ENCODE results near the gene PHTF2. TPM values are rescaled to one million over a fixed set of nuclear protein-coding genes. Genes with fewer than 3 reads are reported as not detected.

Gene PHTF2
- polyA plus RNA-seq, 1 donor (not counting 4 experiments of a cell fraction or from before 2014, with no cell fraction given) = 24.1 TPM

GRCh38 chr7:77878500-77878899 lies 79.9 kb downstream of the PHTF2 start:
- H3K9me1 ChIP-seq (ENCODE audit: control insufficient read depth, extremely low read depth, insufficient read depth, low read length) = no peaks in the 10 kb centered on the region
- DNase-seq (ENCODE audit: low read depth, low spot score) = no peak
- dilution Hi-C loops (cut with MboI; ENCODE audit: extremely low pct_ligation_motif_present, low sequenced_read_pairs) = no loop called here
- no peaks in the 10 kb centered on the region for H3K9me3 ChIP-seq (ENCODE audit: control insufficient read depth, low read depth, low read length)
- no peak for FAIRE-seq
- H3K4me1 ChIP-seq (ENCODE audit: control insufficient read depth, extremely low read depth, insufficient read depth, low read length) = no peaks in the 10 kb centered on the region
- TF ChIP-seq, protein P1, sequence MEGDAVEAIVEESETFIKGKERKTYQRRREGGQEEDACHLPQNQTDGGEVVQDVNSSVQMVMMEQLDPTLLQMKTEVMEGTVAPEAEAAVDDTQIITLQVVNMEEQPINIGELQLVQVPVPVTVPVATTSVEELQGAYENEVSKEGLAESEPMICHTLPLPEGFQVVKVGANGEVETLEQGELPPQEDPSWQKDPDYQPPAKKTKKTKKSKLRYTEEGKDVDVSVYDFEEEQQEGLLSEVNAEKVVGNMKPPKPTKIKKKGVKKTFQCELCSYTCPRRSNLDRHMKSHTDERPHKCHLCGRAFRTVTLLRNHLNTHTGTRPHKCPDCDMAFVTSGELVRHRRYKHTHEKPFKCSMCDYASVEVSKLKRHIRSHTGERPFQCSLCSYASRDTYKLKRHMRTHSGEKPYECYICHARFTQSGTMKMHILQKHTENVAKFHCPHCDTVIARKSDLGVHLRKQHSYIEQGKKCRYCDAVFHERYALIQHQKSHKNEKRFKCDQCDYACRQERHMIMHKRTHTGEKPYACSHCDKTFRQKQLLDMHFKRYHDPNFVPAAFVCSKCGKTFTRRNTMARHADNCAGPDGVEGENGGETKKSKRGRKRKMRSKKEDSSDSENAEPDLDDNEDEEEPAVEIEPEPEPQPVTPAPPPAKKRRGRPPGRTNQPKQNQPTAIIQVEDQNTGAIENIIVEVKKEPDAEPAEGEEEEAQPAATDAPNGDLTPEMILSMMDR (optimal IDR thresholded peaks at IDR 0.05 in 1 of 3, IDR thresholded peaks at IDR 0.05 in 1 of 3, conservative IDR thresholded peaks at IDR 0.05 in 1 of 3; ENCODE audit: extremely low read depth in 1 of 3, insufficient read depth in 2 of 3, low read length in 3 of 3) = no peak
- no peak for TF ChIP-seq EZH2 (IDR thresholded peaks at IDR 0.05; ENCODE audit: low read length)
- H3K36me3 ChIP-seq (ENCODE audit: control insufficient read depth in 2 of 2, extremely low read depth in 1 of 2, insufficient read depth in 2 of 2, low read length in 2 of 2) = no peaks in the 10 kb centered on the region
- no peaks in the 10 kb centered on the region for H4K20me1 ChIP-seq (ENCODE audit: control insufficient read depth, extremely low read depth, insufficient read depth, low read length)
- no peak overlapping the region for H3K27ac ChIP-seq (ENCODE audit: control insufficient read depth, insufficient read depth, low read length)
- no peak overlapping the region for H3K4me3 ChIP-seq (ENCODE audit: control insufficient read depth in 2 of 3, extremely low read depth in 1 of 3, insufficient read depth in 2 of 3, low read depth in 1 of 3, low read length in 3 of 3)
- no peak overlapping the region for H3K4me2 ChIP-seq (ENCODE audit: control insufficient read depth, extremely low read depth, insufficient read depth, low read depth, low read length)
- no peaks in the 10 kb centered on the region for H3K27me3 ChIP-seq (ENCODE audit: control insufficient read depth, extremely low read depth, insufficient read depth, low read length)
- no peaks in the 10 kb centered on the region for H3K79me2 ChIP-seq (ENCODE audit: control insufficient read depth, insufficient read depth, low read length)
- no peak overlapping the region for H2AFZ ChIP-seq (ENCODE audit: control insufficient read depth, low read length)
- no peak overlapping the region for H3K9ac ChIP-seq (ENCODE audit: control insufficient read depth, extremely low read depth, insufficient read depth, low read length)

DNA sequence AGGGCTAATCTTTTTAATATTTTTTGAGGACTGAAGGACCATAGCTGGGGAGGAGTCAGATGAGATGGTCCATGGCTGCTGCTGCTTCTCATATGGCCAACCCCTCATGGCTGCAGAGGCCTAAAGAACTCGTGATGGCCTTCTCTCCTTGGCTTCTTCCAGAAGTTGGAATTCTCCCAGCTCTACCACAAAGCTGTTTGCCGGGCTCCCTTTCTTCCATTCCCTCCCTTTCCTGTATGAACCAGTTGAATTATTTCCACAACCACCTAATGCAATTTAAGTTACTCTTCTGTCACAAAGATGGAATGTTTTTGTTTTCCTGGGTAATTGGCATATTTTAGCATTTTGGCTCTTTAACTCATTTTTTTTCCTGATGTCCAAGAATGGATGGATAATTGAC lies 80.7 kb downstream of the PHTF2 start:
- Histone ChIP-seq H3K9me3 (ENCODE audit: control insufficient read depth, low read depth, low read length) (no peaks in the 10 kb centered on the region), H3K9me1 (ENCODE audit: control insufficient read depth, extremely low read depth, insufficient read depth, low read length) (no peaks in the 10 kb centered on the region), H3K4me3 (ENCODE audit: control insufficient read depth in 2 of 3, extremely low read depth in 1 of 3, insufficient read depth in 2 of 3, low read depth in 1 of 3, low read length in 3 of 3) (no peak overlapping the region), H3K9ac (ENCODE audit: control insufficient read depth, extremely low read depth, insufficient read depth, low read length) (no peak overlapping the region), H4K20me1 (ENCODE audit: control insufficient read depth, extremely low read depth, insufficient read depth, low read length) (no peaks in the 10 kb centered on the region), H3K4me1 (ENCODE audit: control insufficient read depth, extremely low read depth, insufficient read depth, low read length) (no peaks in the 10 kb centered on the region), H3K36me3 (ENCODE audit: control insufficient read depth in 2 of 2, extremely low read depth in 1 of 2, insufficient read depth in 2 of 2, low read length in 2 of 2) (no peaks in the 10 kb centered on the region), H3K27me3 (ENCODE audit: control insufficient read depth, extremely low read depth, insufficient read depth, low read length) (no peaks in the 10 kb centered on the region), H2AFZ (ENCODE audit: control insufficient read depth, low read length) (no peak overlapping the region), H3K4me2 (ENCODE audit: control insufficient read depth, extremely low read depth, insufficient read depth, low read depth, low read length) (no peak overlapping the region), H3K79me2 (ENCODE audit: control insufficient read depth, insufficient read depth, low read length) (no peaks in the 10 kb centered on the region), H3K27ac (ENCODE audit: control insufficient read depth, insufficient read depth, low read length) (no peak overlapping the region)
- FAIRE-seq (no peak), DNase-seq (ENCODE audit: low read depth, low spot score) (no peak)
- TF ChIP-seq EZH2 (IDR thresholded peaks at IDR 0.05; ENCODE audit: low read length) = no peak
- TF ChIP-seq, protein P1 (optimal IDR thresholded peaks at IDR 0.05 in 1 of 3, IDR thresholded peaks at IDR 0.05 in 1 of 3, conservative IDR thresholded peaks at IDR 0.05 in 1 of 3; ENCODE audit: extremely low read depth in 1 of 3, insufficient read depth in 2 of 3, low read length in 3 of 3) = no peak
- dilution Hi-C loops (cut with MboI; ENCODE audit: extremely low pct_ligation_motif_present, low sequenced_read_pairs) = no loop called here
